Adrenal gland (tissue), 19 donors: ENCODE data around the gene ZSCAN5B. TPM values are rescaled to one million over a fixed set of nuclear protein-coding genes. Genes with fewer than 3 reads are reported as not detected.
"Not testable (repeated sequence)": the region's sequence is repeated elsewhere in the genome, so short reads cannot be mapped to it uniquely, and the experiment has no call there.

ENCODE experiments used
- DNase-seq, 7 donors: peaks; one replicate each; pipeline ENCODE4 v3.0.0-alpha.2; 2019 to 2020
- H3K27ac ChIP-seq, 5 donors: fragments of 200-600 bp; sonication (generic) in 4 of 5; 1 replicate in 3 of 5; 2 replicates in 2 of 5; pipeline versions ENCODE4 v1.5.1 to v1.8.0; 2016 to 2020; ENCODE audit warnings: mild to moderate bottlenecking in 1 of 5
- H3K27me3 ChIP-seq: fragments of 200-600 bp; 2 replicates; pipeline ENCODE4 v1.8.0; 2021
- H3K36me3 ChIP-seq, 2 donors: fragments of 200-600 bp; replicated peaks in 1 of 2; 1 replicate in 1 of 2; 2 replicates in 1 of 2; pipeline versions ENCODE4 v1.5.1 to v1.8.0; 2018 to 2022
- H3K4me1 ChIP-seq, 2 donors: fragments of 200-600 bp; replicated peaks in 1 of 2; 1 replicate in 1 of 2; 2 replicates in 1 of 2; pipeline versions ENCODE4 v1.5.1 to v1.8.0; 2018 to 2021
- H3K4me3 ChIP-seq, 4 donors: fragments of 200-600 bp; sonication (generic) in 3 of 4; one replicate each; pipeline ENCODE4 v1.5.1; 2016 to 2018
- H3K9me3 ChIP-seq, 3 donors: fragments of 200-600 bp; sonication (generic) in 1 of 3; replicated peaks in 1 of 3; 1 replicate in 2 of 3; 2 replicates in 1 of 3; pipeline versions ENCODE4 v1.5.1 to v1.8.0; 2016 to 2021
- CTCF ChIP-seq, 6 experiments: fragments of 450-650 bp in 4 of 6; fragments of 200-600 bp in 2 of 6; sonication (generic) in 1 of 6; IDR thresholded peaks; 1 replicate in 5 of 6; 2 replicates in 1 of 6; pipeline versions ENCODE4 v1.5.1 to v1.8.0; 2016 to 2021; ENCODE audit warnings: antibody characterized with exemption in 6 of 6, mild to moderate bottlenecking in 2 of 6, moderate library complexity in 1 of 6
- POLR2A ChIP-seq, 2 donors: fragments of 450-650 bp; IDR thresholded peaks; one replicate each; pipeline ENCODE4 v1.6.1; 2017; ENCODE audit warnings: antibody characterized with exemption in 2 of 2, mild to moderate bottlenecking in 2 of 2, moderate library complexity in 1 of 2
- WGBS, 4 donors: extraction: QIAGEN DNeasy Blood & Tissue Kit in 2 of 4; methylation state at CpG; one replicate each; pipeline versions ENCODE4 v1.1.5 to v1.1.7; 2013 to 2017; 5-methylcytosine and 5-hydroxymethylcytosine counted together
- intact Hi-C, 2 donors: fragments of 100-400 bp; cut with DNase I; formaldehyde crosslinking; loops; one replicate each; pipeline versions ENCODE4 v1.14.1 to v1.15.0; 2022 to 2023
- long read RNA-seq, 10 donors: library from polyadenylated mRNA in 3 of 10; unstranded in 2 of 10; stranded (forward) in 1 of 10; transcript quantifications; one replicate each; pipeline ENCODE4 v2.0.0 and lab custom pipeline, GENCODE V29; 2021 to 2026
- polyA plus RNA-seq, 3 donors: library from polyadenylated mRNA; stranded (reverse); fragments of 200-250 nt in 2 of 3; fragments of 350-450 nt in 1 of 3; fragmentation: Illumina TruSeq in 1 of 3; extraction: RNeasy Lipid Tissue Mini Kit (QIAGEN cat#74804) in 1 of 3; gene quantifications; one replicate each; pipeline ENCODE4 v1.2.3, GENCODE V29; 2013 to 2014
- total RNA-seq, 9 donors: library from RNA; depleted of rRNA in 4 of 9; stranded (reverse); fragments of >200 nt in 4 of 9; fragments of 120-200 nt in 1 of 9; fragmentation: NEBNext Ultra II Directional in 1 of 9; extraction: Animal tissue kit (Norgen Biotek cat#: 25700) in 1 of 9; gene quantifications; one replicate each; pipeline versions ENCODE4 v1.1.0 to v1.2.4, GENCODE V29; 2013 to 2023
- donor health status: healthy with polysubstance abuse.
- donor health status: Bipolar disorder and iron deficiency.
- donor health status: DM: yes; HTN: yes; CAD: no.
- donor health status: DM: no; HTN: no; CAD: no.
- donor health status: DM: no; HTN: no; CAD: no.
- donor health status: DM: yes; HTN: yes; CAD: no.

ZSCAN5B gene
- total RNA-seq (under 1 TPM in 2 of 9 donors, not detected in 7; 0.11 to 0.19 TPM), polyA plus RNA-seq (under 1 TPM in 2 of 3 donors, not detected in 1; 0.09 to 0.13 TPM)
- long read RNA-seq, donor 1: 0 reads
- long read RNA-seq, donor 2: 0 reads
- long read RNA-seq, donor 3: 0 reads
- long read RNA-seq, donor 4: 0 reads
- long read RNA-seq, donor 5: 0 reads
- long read RNA-seq, donor 6: 0 reads
- long read RNA-seq, donor 7: 0 reads
- long read RNA-seq, donor 8: 0 reads
- long read RNA-seq, donor 9: 0 reads
- long read RNA-seq, donor 10: 0 reads

- intact Hi-C loops, H3K4me3 ChIP-seq, H3K27ac ChIP-seq, H3K27me3 ChIP-seq, H3K9me3 ChIP-seq, H3K4me1 ChIP-seq, H3K36me3 ChIP-seq, DNase-seq: not testable (repeated sequence)
- WGBS, 4 donors: 84 to 91% (median 89%) methylated on average over 21 to 23 of the region's 23 CpGs
These were observed at the start of gene ZSCAN5B for GRCh38 chr19:56197646-56198045. Gene ZSCAN5B, minus strand, starts transcription at chr19:56197783. Its CDS starts 4,731 bp downstream, at chr19:56193052.

GRCh38 chr19:56245764-56246163 is 48.2 kb upstream of the ZSCAN5B start:
- H3K9me3 ChIP-seq, H3K27me3 ChIP-seq, intact Hi-C loops, H3K4me1 ChIP-seq, H3K36me3 ChIP-seq, DNase-seq, H3K27ac ChIP-seq, H3K4me3 ChIP-seq: not testable (repeated sequence)
- WGBS, 4 donors: 83 to 94% (median 89%) methylated on average over 3 to 4 of the region's 4 CpGs

GRCh38 chr19:56245121-56245740 is 47.6 kb upstream of the ZSCAN5B start:
- DNase-seq: no peak
- no peak overlapping the region for H3K4me3 ChIP-seq
- no peak overlapping the region for H3K27ac ChIP-seq
- no peaks in the 10 kb centered on the region for H3K27me3 ChIP-seq
- 87 to 95% (median 91%) methylated on average over 7 of the region's 7 CpGs for WGBS, 4 donors
- H3K9me3 ChIP-seq: no peaks in the 10 kb centered on the region
- H3K36me3 ChIP-seq: no peaks in the 10 kb centered on the region
- H3K4me1 ChIP-seq: no peaks in the 10 kb centered on the region
- TF ChIP-seq POLR2A (IDR thresholded peaks at IDR 0.05) (no peak), CTCF (IDR thresholded peaks at IDR 0.05) (no peak)
- intact Hi-C loops: no loop called here

GRCh38 chr19:56223481-56223880 is 25.9 kb upstream of the ZSCAN5B start:
- intact Hi-C loops: no loop called here
- no peak for TF ChIP-seq CTCF (IDR thresholded peaks at IDR 0.05)
- no peak for TF ChIP-seq POLR2A (IDR thresholded peaks at IDR 0.05)
- WGBS, 4 donors: 91 to 97% (median 95%) methylated on average over 9 of the region's 9 CpGs
- Histone ChIP-seq H3K4me1 (no peaks in the 10 kb centered on the region), H3K27me3 (no peaks in the 10 kb centered on the region), H3K4me3 (no peak overlapping the region), H3K9me3 (no peaks in the 10 kb centered on the region), H3K27ac (no peak overlapping the region), H3K36me3 (no peaks in the 10 kb centered on the region)
- no peak for DNase-seq

GRCh38 chr19:56222901-56223300 is 25.3 kb upstream of the ZSCAN5B start:
- 86 to 98% (median 90%) methylated on average over 5 to 6 of the region's 6 CpGs for WGBS, 4 donors
- DNase-seq: no peak

More at GRCh38 chr19:56222901-56223300, 25.3 kb upstream of the ZSCAN5B start:
- TF ChIP-seq POLR2A (IDR thresholded peaks at IDR 0.05) (no peak), CTCF (IDR thresholded peaks at IDR 0.05) (no peak)
- H3K36me3 ChIP-seq: no peaks in the 10 kb centered on the region
- H3K27me3 ChIP-seq: no peaks in the 10 kb centered on the region
- no peaks in the 10 kb centered on the region for H3K4me1 ChIP-seq
- no peak overlapping the region for H3K4me3 ChIP-seq
- intact Hi-C loops: no loop called here
- H3K27ac ChIP-seq: no peak overlapping the region
- no peaks in the 10 kb centered on the region for H3K9me3 ChIP-seq
